ENCODE measurements around the gene ASB16.

Gene ASB16

GRCh38 chr17:44207743-44208142, 37.2 kb downstream of the ASB16 start:
- no peak for DNase-seq
- Histone ChIP-seq H2BK15ac (replicated peaks; ENCODE audit: low read depth) (no peak overlapping the region), H3K27ac (ENCODE audit: low read depth, low read length) (no peak overlapping the region), H3K79me2 (ENCODE audit: control insufficient read depth, insufficient read depth, low read length) (no peaks in the 10 kb centered on the region), H3K4me1 (ENCODE audit: control insufficient read depth, low read depth, low read length) (no peaks in the 10 kb centered on the region), H3K18ac (ENCODE audit: low read length) (no peak overlapping the region), H3K4ac (ENCODE audit: low read depth, low read length) (no peak overlapping the region), H2AK5ac (ENCODE audit: low read length) (no peak overlapping the region), H2BK5ac (ENCODE audit: low read length) (no peak overlapping the region), H4K5ac (ENCODE audit: low read length) (no peak overlapping the region), H3K9ac (ENCODE audit: low read length) (no peak overlapping the region), H3K4me2 (ENCODE audit: low read length) (no peak overlapping the region), H3K23ac (ENCODE audit: low read length) (no peak overlapping the region), H3K56ac (ENCODE audit: low read length) (no peak overlapping the region), H3K36me3 (ENCODE audit: control insufficient read depth, insufficient read depth, low read length) (peaks cover 6% of the 10 kb centered on the region), H3K79me1 (ENCODE audit: low read length) (peaks cover 3% of the 10 kb centered on the region), H3K4me3 (ENCODE audit: low read length) (no peak overlapping the region), H2BK120ac (ENCODE audit: low read depth, low read length) (no peak overlapping the region), H4K8ac (ENCODE audit: low read depth, low read length) (no peak overlapping the region), H3K27me3 (ENCODE audit: insufficient read depth, low read length, poor library complexity) (no peaks in the 10 kb centered on the region)
- WGBS (ENCODE audit: extremely low coverage, insufficient coverage, low lambda C conversion rate), result no CpG with 5 or more reads among the region's 5 CpGs

GRCh38 chr17:44209786-44210341, 39.4 kb downstream of the ASB16 start:
- H4K8ac ChIP-seq (ENCODE audit: low read depth, low read length), result no peak overlapping the region
- H3K27me3 ChIP-seq (ENCODE audit: insufficient read depth, low read length, poor library complexity), result no peaks in the 10 kb centered on the region
- no CpG with 5 or more reads among the region's 11 CpGs for WGBS (ENCODE audit: extremely low coverage, insufficient coverage, low lambda C conversion rate)
- H2BK120ac ChIP-seq (ENCODE audit: low read depth, low read length), result no peak overlapping the region
- no peak overlapping the region for H2BK15ac ChIP-seq (replicated peaks; ENCODE audit: low read depth)
- H2AK5ac ChIP-seq (ENCODE audit: low read length), result no peak overlapping the region
- no peaks in the 10 kb centered on the region for H3K4me1 ChIP-seq (ENCODE audit: control insufficient read depth, low read depth, low read length)
- H3K79me2 ChIP-seq (ENCODE audit: control insufficient read depth, insufficient read depth, low read length), result no peaks in the 10 kb centered on the region
- no peak overlapping the region for H3K4me3 ChIP-seq (ENCODE audit: low read length)
- no peak overlapping the region for H3K23ac ChIP-seq (ENCODE audit: low read length)
- H3K4ac ChIP-seq (ENCODE audit: low read depth, low read length), result no peak overlapping the region
- no peak overlapping the region for H2BK5ac ChIP-seq (ENCODE audit: low read length)
- H3K56ac ChIP-seq (ENCODE audit: low read length), result no peak overlapping the region
- H3K36me3 ChIP-seq (ENCODE audit: control insufficient read depth, insufficient read depth, low read length), result peaks cover 12% of the 10 kb centered on the region
- no peak for DNase-seq
- H3K79me1 ChIP-seq (ENCODE audit: low read length), result peaks cover 4% of the 10 kb centered on the region
- H3K18ac ChIP-seq (ENCODE audit: low read length), result no peak overlapping the region
- H3K9ac ChIP-seq (ENCODE audit: low read length), result peak overlapping the region; percentile 44
- no peak overlapping the region for H3K4me2 ChIP-seq (ENCODE audit: low read length)
- no peak overlapping the region for H3K27ac ChIP-seq (ENCODE audit: low read depth, low read length)
- no peak overlapping the region for H4K5ac ChIP-seq (ENCODE audit: low read length)

DNA sequence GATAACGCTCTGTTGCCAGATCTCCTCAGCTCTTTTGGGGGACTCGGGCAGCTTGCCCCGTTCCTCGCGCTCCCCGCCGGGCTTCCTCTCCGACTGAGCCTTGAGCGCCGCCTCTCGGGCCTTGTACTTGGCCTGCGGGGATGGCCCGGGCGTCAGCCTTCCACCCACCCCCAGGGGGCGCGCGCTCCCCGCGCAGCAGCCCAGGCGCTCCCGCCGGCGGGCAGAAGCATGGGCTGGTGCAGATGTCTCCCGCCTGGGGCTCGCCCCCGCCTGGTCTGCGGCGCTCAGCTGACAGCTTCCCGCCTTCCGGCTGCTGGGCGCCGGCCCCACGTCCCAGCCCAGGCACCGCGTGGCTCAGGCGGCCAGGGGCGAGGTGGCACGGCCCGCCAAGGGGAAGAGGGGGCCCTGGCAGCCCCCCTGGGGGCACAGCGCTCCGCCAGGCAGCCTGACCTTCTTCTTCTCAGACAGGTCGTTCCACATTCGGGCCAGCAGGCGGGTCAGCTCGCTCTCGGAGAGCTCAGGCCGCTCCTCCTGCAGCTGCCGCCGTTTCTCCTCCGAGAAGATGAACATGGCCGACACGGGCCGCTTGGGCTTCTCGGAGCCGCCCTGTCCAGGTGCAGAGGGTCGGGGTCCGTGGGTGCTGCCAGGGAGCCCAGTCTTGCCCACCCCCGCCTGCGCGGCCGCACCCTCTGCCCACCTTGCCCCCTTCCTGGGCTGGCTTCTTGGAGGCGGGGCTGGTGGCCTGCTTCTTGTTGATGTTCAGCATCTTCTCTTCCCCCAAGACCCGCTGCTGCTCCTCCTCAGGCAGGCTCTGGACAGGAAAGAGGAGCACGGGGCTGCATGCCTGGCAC, 40.1 kb downstream of the ASB16 start:
- Histone ChIP-seq H3K27me3 (ENCODE audit: insufficient read depth, low read length, poor library complexity) (no peaks in the 10 kb centered on the region), H4K8ac (ENCODE audit: low read depth, low read length) (no peak overlapping the region), H3K9ac (ENCODE audit: low read length) (peak overlapping the region; percentile 44), H3K27ac (ENCODE audit: low read depth, low read length) (peak overlapping the region; percentile 18), H3K23ac (ENCODE audit: low read length) (no peak overlapping the region), H3K18ac (ENCODE audit: low read length) (no peak overlapping the region), H3K4ac (ENCODE audit: low read depth, low read length) (no peak overlapping the region), H2BK15ac (replicated peaks; ENCODE audit: low read depth) (no peak overlapping the region), H3K36me3 (ENCODE audit: control insufficient read depth, insufficient read depth, low read length) (peaks cover 16% of the 10 kb centered on the region), H3K56ac (ENCODE audit: low read length) (peak overlapping the region; percentile 56), H3K4me1 (ENCODE audit: control insufficient read depth, low read depth, low read length) (no peaks in the 10 kb centered on the region), H2BK5ac (ENCODE audit: low read length) (no peak overlapping the region), H3K4me2 (ENCODE audit: low read length) (no peak overlapping the region), H4K5ac (ENCODE audit: low read length) (no peak overlapping the region), H2AK5ac (ENCODE audit: low read length) (no peak overlapping the region), H2BK120ac (ENCODE audit: low read depth, low read length) (no peak overlapping the region), H3K79me1 (ENCODE audit: low read length) (peaks cover 4% of the 10 kb centered on the region), H3K79me2 (ENCODE audit: control insufficient read depth, insufficient read depth, low read length) (no peaks in the 10 kb centered on the region), H3K4me3 (ENCODE audit: low read length) (no peak overlapping the region)
- no CpG with 5 or more reads among the region's 64 CpGs for WGBS (ENCODE audit: extremely low coverage, insufficient coverage, low lambda C conversion rate)
- DNase-seq, result peak; percentile 93

DNA sequence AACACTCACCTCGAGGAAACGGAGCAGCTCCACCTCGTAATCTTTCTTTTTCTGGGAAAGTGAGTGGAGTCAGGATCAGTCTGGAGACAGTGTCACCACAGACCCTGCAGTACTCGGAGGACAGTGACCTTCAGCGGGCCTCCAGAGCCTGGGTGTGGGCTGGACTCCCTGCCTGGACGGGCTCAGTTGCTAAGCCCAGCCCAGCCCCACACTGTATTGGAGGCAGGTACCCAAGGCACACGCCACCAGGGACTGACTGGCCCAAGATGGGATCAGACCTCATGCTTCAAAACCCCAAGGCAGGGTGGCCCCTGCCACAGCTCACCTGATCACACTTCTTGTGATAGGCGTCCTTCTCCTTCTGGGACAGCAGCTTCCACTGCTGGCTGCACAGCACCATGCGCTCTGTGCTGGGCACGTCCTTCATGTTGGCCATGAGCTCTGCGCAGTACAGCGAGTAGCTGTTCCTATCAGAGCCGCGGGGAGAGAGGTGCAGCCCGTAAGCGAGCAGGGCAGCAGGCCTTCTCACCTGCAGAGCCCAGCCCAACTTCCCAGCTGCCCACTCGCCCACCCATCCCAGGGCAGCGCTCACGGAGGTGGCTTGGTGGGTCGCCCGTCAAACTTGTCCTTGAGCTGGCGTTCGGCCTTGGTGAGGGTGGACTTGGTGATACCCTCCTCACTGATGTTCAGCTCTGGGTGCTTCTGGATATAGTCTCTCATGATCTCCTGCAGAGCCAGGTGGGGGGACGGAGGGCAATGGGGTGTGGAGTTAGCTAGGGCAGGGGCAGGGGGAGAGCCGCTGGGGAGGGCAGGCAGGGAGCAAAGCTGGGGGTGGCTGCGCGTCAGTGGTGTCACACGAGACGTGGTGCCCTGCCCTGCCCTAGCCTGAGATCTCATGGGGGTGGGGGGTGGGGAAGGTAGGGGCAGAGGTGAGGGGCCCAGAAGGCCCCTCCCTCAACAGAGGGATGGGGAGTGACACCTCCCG, 41.1 kb downstream of the ASB16 start:
- H3K27ac ChIP-seq (ENCODE audit: low read depth, low read length), result no peak overlapping the region
- no peak overlapping the region for H4K5ac ChIP-seq (ENCODE audit: low read length)
- no CpG with 5 or more reads among the region's 30 CpGs for WGBS (ENCODE audit: extremely low coverage, insufficient coverage, low lambda C conversion rate)
- no peak overlapping the region for H3K9ac ChIP-seq (ENCODE audit: low read length)
- H2AK5ac ChIP-seq (ENCODE audit: low read length), result no peak overlapping the region
- no peaks in the 10 kb centered on the region for H3K27me3 ChIP-seq (ENCODE audit: insufficient read depth, low read length, poor library complexity)
- H3K18ac ChIP-seq (ENCODE audit: low read length), result no peak overlapping the region
- H3K4me3 ChIP-seq (ENCODE audit: low read length), result no peak overlapping the region
- H2BK5ac ChIP-seq (ENCODE audit: low read length), result no peak overlapping the region
- H2BK120ac ChIP-seq (ENCODE audit: low read depth, low read length), result no peak overlapping the region
- peaks cover under 1% of the 10 kb centered on the region for H3K79me2 ChIP-seq (ENCODE audit: control insufficient read depth, insufficient read depth, low read length)
- peaks cover 18% of the 10 kb centered on the region for H3K36me3 ChIP-seq (ENCODE audit: control insufficient read depth, insufficient read depth, low read length)
- H2BK15ac ChIP-seq (replicated peaks; ENCODE audit: low read depth), result no peak overlapping the region
- no peak overlapping the region for H3K4me2 ChIP-seq (ENCODE audit: low read length)
- H3K79me1 ChIP-seq (ENCODE audit: low read length), result peaks cover 8% of the 10 kb centered on the region
- H3K4ac ChIP-seq (ENCODE audit: low read depth, low read length), result no peak overlapping the region
- DNase-seq, result no peak
- H3K23ac ChIP-seq (ENCODE audit: low read length), result no peak overlapping the region
- H3K56ac ChIP-seq (ENCODE audit: low read length), result no peak overlapping the region
- no peak overlapping the region for H4K8ac ChIP-seq (ENCODE audit: low read depth, low read length)
- H3K4me1 ChIP-seq (ENCODE audit: control insufficient read depth, low read depth, low read length), result no peaks in the 10 kb centered on the region

- Histone ChIP-seq H3K36me3 (ENCODE audit: control insufficient read depth, insufficient read depth, low read length) (peaks cover 23% of the 10 kb centered on the region), H3K4me1 (ENCODE audit: control insufficient read depth, low read depth, low read length) (no peaks in the 10 kb centered on the region), H3K27ac (ENCODE audit: low read depth, low read length) (no peak overlapping the region), H3K27me3 (ENCODE audit: insufficient read depth, low read length, poor library complexity) (no peaks in the 10 kb centered on the region), H2BK5ac (ENCODE audit: low read length) (no peak overlapping the region), H4K8ac (ENCODE audit: low read depth, low read length) (no peak overlapping the region), H3K79me1 (ENCODE audit: low read length) (peaks cover 17% of the 10 kb centered on the region), H2BK15ac (replicated peaks; ENCODE audit: low read depth) (no peak overlapping the region), H3K23ac (ENCODE audit: low read length) (no peak overlapping the region), H3K79me2 (ENCODE audit: control insufficient read depth, insufficient read depth, low read length) (peaks cover 12% of the 10 kb centered on the region), H2BK120ac (ENCODE audit: low read depth, low read length) (no peak overlapping the region), H3K56ac (ENCODE audit: low read length) (no peak overlapping the region), H3K4me3 (ENCODE audit: low read length) (no peak overlapping the region), H2AK5ac (ENCODE audit: low read length) (no peak overlapping the region), H3K4ac (ENCODE audit: low read depth, low read length) (no peak overlapping the region), H3K4me2 (ENCODE audit: low read length) (no peak overlapping the region), H3K9ac (ENCODE audit: low read length) (no peak overlapping the region), H3K18ac (ENCODE audit: low read length) (no peak overlapping the region), H4K5ac (ENCODE audit: low read length) (no peak overlapping the region)
- DNase-seq, result no peak
- no CpG with 5 or more reads among the region's 31 CpGs for WGBS (ENCODE audit: extremely low coverage, insufficient coverage, low lambda C conversion rate)
Measured at GRCh38 chr17:44212507-44213402, 42.3 kb downstream of the ASB16 start.

Measured in mesendoderm (in vitro differentiated cells).